B cell (primary cell): ENCODE data around the gene NADK2. TPM values are rescaled to one million over a fixed set of nuclear protein-coding genes. Genes with fewer than 3 reads are reported as not detected.

ENCODE experiments used
- ATAC-seq: fragments of 200-7000 bp; cut with Tn5 transposase; one replicate; pipeline ENCODE4 v1.10.0; 2021; ENCODE audit warnings: low read depth, mild to moderate bottlenecking, moderate number of reproducible peaks, moderate library complexity
- CTCF ChIA-PET: fragments of 350-600 bp; sonication (Branson Sonifier 250); formaldehyde crosslinking; loops from one replicate; lab custom pipeline; 2021; ENCODE audit warnings: antibody characterized with exemption, inconsistent platforms; lab: Charles Lee
- POLR2A ChIA-PET: fragments of 350-600 bp; sonication (Branson Sonifier 250); formaldehyde crosslinking; loops from one replicate; lab custom pipeline; 2021; ENCODE audit warnings: antibody characterized with exemption; lab: Charles Lee
- DNase-seq: peaks from one replicate; pipeline ENCODE4 v3.0.0; 2013
- H2AFZ ChIP-seq: 2 replicates; pipeline ENCODE4 v1.6.1; 2012; ENCODE audit warnings: mild to moderate bottlenecking, low read depth, low read length; ENCODE audit not compliant: insufficient read depth, poor library complexity, severe bottlenecking
- H3K27ac ChIP-seq, 2 donors: 1 replicate in 1 of 2; 2 replicates in 1 of 2; pipeline ENCODE4 v1.5.1; 2012 to 2013; ENCODE audit warnings: low read length in 2 of 2, mild to moderate bottlenecking in 2 of 2, moderate library complexity in 1 of 2
- H3K27me3 ChIP-seq, 4 experiments: fragments of 200-600 bp in 1 of 4; sonication (generic) in 1 of 4; replicated peaks in 1 of 4; 1 replicate in 2 of 4; 2 replicates in 2 of 4; pipeline versions ENCODE4 v1.6.1 to v1.7.0; 2013 to 2016; ENCODE audit warnings: low read length in 3 of 4, mild to moderate bottlenecking in 2 of 4, mixed read lengths in 1 of 4, moderate library complexity in 1 of 4; ENCODE audit not compliant: insufficient read depth in 4 of 4, control insufficient read depth in 3 of 4; ENCODE audit errors: control extremely low read depth in 1 of 4
- H3K36me3 ChIP-seq, 2 experiments: replicated peaks in 1 of 2; 1 replicate in 1 of 2; 2 replicates in 1 of 2; pipeline versions ENCODE4 v1.6.1 to v1.7.1; 2013; ENCODE audit warnings: low read length in 1 of 2; ENCODE audit not compliant: insufficient read depth in 2 of 2, control insufficient read depth in 1 of 2; ENCODE audit errors: control extremely low read depth in 1 of 2, extremely low read depth in 1 of 2
- H3K4me1 ChIP-seq, 2 donors: fragments of 200-600 bp in 1 of 2; sonication (generic) in 1 of 2; 1 replicate in 1 of 2; 2 replicates in 1 of 2; pipeline versions ENCODE4 v1.5.1 to v1.6.1; 2013 to 2017; ENCODE audit warnings: low read length in 2 of 2; ENCODE audit not compliant: control insufficient read depth in 2 of 2, insufficient read depth in 2 of 2
- H3K4me2 ChIP-seq: replicated peaks from 2 replicates; pipeline ENCODE3; 2012; ENCODE audit warnings: mild to moderate bottlenecking, low read depth, low read length; ENCODE audit not compliant: poor library complexity, severe bottlenecking
- H3K4me3 ChIP-seq, 5 experiments: fragments of 200-600 bp in 1 of 5; sonication (generic) in 1 of 5; 1 replicate in 3 of 5; 2 replicates in 2 of 5; pipeline versions ENCODE4 v1.5.1 to v1.7.0; 2011 to 2016; ENCODE audit warnings: low read length in 4 of 5, mild to moderate bottlenecking in 4 of 5, low read depth in 2 of 5, control low read depth in 1 of 5, moderate library complexity in 1 of 5; ENCODE audit not compliant: insufficient read depth in 1 of 5; ENCODE audit errors: control extremely low read depth in 1 of 5, extremely low read depth in 1 of 5
- H3K79me2 ChIP-seq: fragments of 200-600 bp; sonication (generic); one replicate; pipeline ENCODE4 v1.6.0; 2016; ENCODE audit warnings: low read length; ENCODE audit not compliant: control insufficient read depth, insufficient read depth
- H3K9ac ChIP-seq: fragments of 200-600 bp; sonication (generic); 2 replicates; pipeline ENCODE4 v1.6.1; 2017; ENCODE audit warnings: mild to moderate bottlenecking, low read length, moderate library complexity
- H3K9me3 ChIP-seq, 3 donors: one replicate each; pipeline versions ENCODE4 v1.6.1 to v1.7.1; 2013; ENCODE audit warnings: low read length in 2 of 3; ENCODE audit not compliant: control insufficient read depth in 2 of 3, insufficient read depth in 1 of 3; ENCODE audit errors: control extremely low read depth in 1 of 3
- H4K20me1 ChIP-seq: 2 replicates; pipeline ENCODE4 v1.6.0; 2012; ENCODE audit warnings: mild to moderate bottlenecking, low read length; ENCODE audit not compliant: insufficient read depth, control insufficient read depth, poor library complexity, severe bottlenecking
- H3K27ac Mint-ChIP-seq: one replicate; pipeline ENCODE4 v1.8.0; 2021; ENCODE audit warnings: mixed read lengths
- H3K27me3 Mint-ChIP-seq: one replicate; pipeline ENCODE4 v1.8.0; 2021; ENCODE audit warnings: mixed read lengths
- H3K4me1 Mint-ChIP-seq: one replicate; pipeline ENCODE4 v1.8.0; 2021; ENCODE audit warnings: mixed read lengths
- H3K4me3 Mint-ChIP-seq: one replicate; pipeline ENCODE4 v1.8.0; 2021; ENCODE audit warnings: mixed read lengths
- H3K9me3 Mint-ChIP-seq: one replicate; pipeline ENCODE4 v1.8.0; 2022; ENCODE audit warnings: mixed read lengths; ENCODE audit not compliant: insufficient read depth
- CTCF ChIP-seq: fragments of 200-600 bp; IDR thresholded peaks from one replicate; pipeline ENCODE4 v1.8.0; 2022; ENCODE audit warnings: antibody characterized with exemption, mild to moderate bottlenecking
- EZH2 ChIP-seq: IDR thresholded peaks from 2 replicates; pipeline ENCODE4 v1.6.1; 2012; ENCODE audit warnings: borderline replicate concordance, low read depth, mild to moderate bottlenecking, moderate library complexity, low read length; ENCODE audit not compliant: insufficient read depth, poor library complexity, severe bottlenecking
- WGBS: methylation state at CpG from one replicate; pipeline ENCODE4 v1.1.5; 2013; ENCODE audit warnings: missing lambda C conversion rate; ENCODE audit not compliant: insufficient coverage; 5-methylcytosine and 5-hydroxymethylcytosine counted together
- intact Hi-C: fragments of 100-400 bp; cut with micrococcal nuclease; formaldehyde crosslinking; loops from one replicate; pipeline ENCODE4 v1.10.0; 2022
- polyA plus RNA-seq: library from polyadenylated mRNA; depleted of rRNA; stranded (reverse); fragments of >200 nt; gene quantifications from 2 replicates; pipeline ENCODE4 v1.2.3, GENCODE V29; 2012
- total RNA-seq, 2 donors: library from RNA; stranded (reverse); fragments of 120-200 nt in 1 of 2; gene quantifications; 1 replicate in 1 of 2; 2 replicates in 1 of 2; pipeline versions ENCODE4 v1.2.3 to v1.2.4, GENCODE V29; 2013 to 2022

The NADK2 gene
- total and polyA plus RNA-seq, 2 donors (not counting 1 experiment from before 2014, with no cell fraction given), result 3.3 to 18.6 TPM

- H3K27me3 ChIP-seq, result no peaks in the 10 kb centered on the region
- 91% methylated on average over 1 of the region's 1 CpG for WGBS
- no peaks in the 10 kb centered on the region for H4K20me1 ChIP-seq
- no peak overlapping the region for H3K9ac ChIP-seq
- Mint-ChIP-seq H3K27me3 (peaks cover 4% of the 10 kb centered on the region), H3K4me1 (peaks cover 34% of the 10 kb centered on the region), H3K9me3 (no peaks in the 10 kb centered on the region), H3K4me3 (peak overlapping the region; percentile 90), H3K27ac (peak overlapping the region; percentile 98)
- H3K4me3 ChIP-seq, result no peak overlapping the region
- TF ChIP-seq CTCF, result no peak
- TF ChIP-seq EZH2, result no peak
- H3K36me3 ChIP-seq, result no peaks in the 10 kb centered on the region
- no peaks in the 10 kb centered on the region for H3K9me3 ChIP-seq
- ATAC-seq (no peak), DNase-seq (no peak)
- intact Hi-C loops, result loop anchor here (2.0 to 5.0 kb wide), 4 partner anchors 449 to 1405 kb away; partner anchors contain the start of genes BRIX1, RAD1, TTC23L and WDR70
- H3K4me1 ChIP-seq, result peaks cover 18 to 19% of the 10 kb centered on the region in 2 donors
- POLR2A ChIA-PET, result no interaction called here
- H3K27ac ChIP-seq, result no peak overlapping the region
- H3K4me2 ChIP-seq, result no peak overlapping the region
- no peak overlapping the region for H2AFZ ChIP-seq
- H3K79me2 ChIP-seq, result peaks cover 5% of the 10 kb centered on the region
- CTCF ChIA-PET, result interaction anchor here (1.2 to 1.9 kb wide), 3 partner anchors 22 to 456 kb away, joined by 3 to 13 read pairs (median 5); no protein-coding TSS in a partner anchor
Measured at GRCh38 chr5:36243653-36244052, 1.9 kb upstream of the NADK2 start.
